ENCODE measurements around the gene S100A8.

Gene S100A8

GRCh38 chr1:153392822-153393221 lies 1.9 kb upstream of the S100A8 start:
- no peak for DNase-seq (ENCODE audit: low read depth, low spot score)

GRCh38 chr1:153392258-153392657 lies 1.4 kb upstream of the S100A8 start:
- no peak for DNase-seq (ENCODE audit: low read depth, low spot score)

- no peak for DNase-seq (ENCODE audit: low read depth, low spot score)
Measured at GRCh38 chr1:153389973-153390879, 647 bp downstream of the S100A8 start.

- DNase-seq (ENCODE audit: low read depth, low spot score) = no peak
Measured at GRCh38 chr1:153389401-153389800, 1.5 kb downstream of the S100A8 start.

- DNase-seq (ENCODE audit: low read depth, low spot score) = no peak
Measured at GRCh38 chr1:153387785-153388184, 3.1 kb downstream of the S100A8 start.

GRCh38 chr1:153387001-153387400 lies 3.9 kb downstream of the S100A8 start:
- no peak for DNase-seq (ENCODE audit: low read depth, low spot score)

GRCh38 chr1:153386500-153386901 lies 4.4 kb downstream of the S100A8 start:
- DNase-seq (ENCODE audit: low read depth, low spot score) = no peak

GRCh38 chr1:153384958-153385580 lies 5.8 kb downstream of the S100A8 start:
- DNase-seq (ENCODE audit: low read depth, low spot score) = no peak

- no peak for DNase-seq (ENCODE audit: low read depth, low spot score)
Measured at GRCh38 chr1:153380711-153381110, 10.2 kb downstream of the S100A8 start.

- no peak for DNase-seq (ENCODE audit: low read depth, low spot score)
Measured at GRCh38 chr1:153379591-153379990, 11.3 kb downstream of the S100A8 start.

- DNase-seq (ENCODE audit: low read depth, low spot score) = no peak
Measured at GRCh38 chr1:153375511-153375910, 15.4 kb downstream of the S100A8 start, which contains the start of gene S100A12. TSS of gene S100A12 (minus strand) at chr1:153375621. CDS start at chr1:153374592, 1,029 bp downstream.

GRCh38 chr1:153374071-153374470 lies 16.8 kb downstream of the S100A8 start:
- no peak for DNase-seq (ENCODE audit: low read depth, low spot score)

GRCh38 chr1:153372571-153372970 lies 18.3 kb downstream of the S100A8 start:
- no peak for DNase-seq (ENCODE audit: low read depth, low spot score)

- DNase-seq (ENCODE audit: low read depth, low spot score) = no peak
Measured at GRCh38 chr1:153371231-153371630, 19.6 kb downstream of the S100A8 start.

GRCh38 chr1:153370146-153370545 lies 20.7 kb downstream of the S100A8 start:
- no peak for DNase-seq (ENCODE audit: low read depth, low spot score)

- DNase-seq (ENCODE audit: low read depth, low spot score) = no peak
Measured at GRCh38 chr1:153368495-153368894, 22.4 kb downstream of the S100A8 start.

- DNase-seq (ENCODE audit: low read depth, low spot score) = no peak
Measured at GRCh38 chr1:153367090-153367489, 23.8 kb downstream of the S100A8 start.

GRCh38 chr1:153366261-153366660 lies 24.6 kb downstream of the S100A8 start:
- no peak for DNase-seq (ENCODE audit: low read depth, low spot score)

GRCh38 chr1:153365696-153366095 lies 25.2 kb downstream of the S100A8 start:
- no peak for DNase-seq (ENCODE audit: low read depth, low spot score)

GRCh38 chr1:153364766-153365666 lies 25.9 kb downstream of the S100A8 start:
- no peak for DNase-seq (ENCODE audit: low read depth, low spot score)

- DNase-seq (ENCODE audit: low read depth, low spot score) = no peak
Measured at GRCh38 chr1:153364156-153364555, 26.7 kb downstream of the S100A8 start.

GRCh38 chr1:153363641-153364040 lies 27.2 kb downstream of the S100A8 start:
- no peak for DNase-seq (ENCODE audit: low read depth, low spot score)

Measured in brain pericyte (primary cell).